Measurements from ENCODE around the gene DCP2. TPM values are rescaled to one million over a fixed set of nuclear protein-coding genes. Genes with fewer than 3 reads are reported as not detected.

Gene DCP2
- total RNA-seq, 1 experiment from 2014 or later = 91.3 TPM

Other genes starting within 250 kb of the DCP2 start
- 35.9 and 39.6 TPM in 2 replicates for gene APC, start 238.9 kb upstream of the DCP2 start, total RNA-seq (2014; rRNA removed; shearing (Covaris generic))
- gene SRP19, start 115.5 kb upstream of the DCP2 start, total RNA-seq (2014; rRNA removed; shearing (Covaris generic)) = 71.3 and 82.8 TPM in 2 replicates
- 24.9 and 30.7 TPM in 2 replicates for gene REEP5, start 54.6 kb upstream of the DCP2 start, total RNA-seq (2014; rRNA removed; shearing (Covaris generic))